ENCODE results near the gene TEKT5.

Gene TEKT5

GRCh38 chr16:10608687-10609401, 85.9 kb downstream of the TEKT5 start:
- no peak for DNase-seq (ENCODE audit: insufficient read length, low spot score)
- no peak for FAIRE-seq
- no peak for TF ChIP-seq POLR2A (IDR thresholded peaks at IDR 0.05; ENCODE audit: low read depth, low read length)

GRCh38 chr16:10607157-10607556, 87.6 kb downstream of the TEKT5 start:
- FAIRE-seq (no peak), DNase-seq (ENCODE audit: insufficient read length, low spot score) (no peak)
- TF ChIP-seq POLR2A (IDR thresholded peaks at IDR 0.05; ENCODE audit: low read depth, low read length) = no peak

GRCh38 chr16:10606607-10607006, 88.1 kb downstream of the TEKT5 start:
- FAIRE-seq (no peak), DNase-seq (ENCODE audit: insufficient read length, low spot score) (no peak)
- TF ChIP-seq POLR2A (IDR thresholded peaks at IDR 0.05; ENCODE audit: low read depth, low read length) = no peak

GRCh38 chr16:10605636-10606035, 89.1 kb downstream of the TEKT5 start:
- FAIRE-seq = no peak
- no peak for DNase-seq (ENCODE audit: insufficient read length, low spot score)
- no peak for TF ChIP-seq POLR2A (IDR thresholded peaks at IDR 0.05; ENCODE audit: low read depth, low read length)

- no peak for DNase-seq (ENCODE audit: insufficient read length, low spot score)
- no peak for TF ChIP-seq POLR2A (IDR thresholded peaks at IDR 0.05; ENCODE audit: low read depth, low read length)
- no peak for FAIRE-seq
Observed at GRCh38 chr16:10601444-10602408, 93.0 kb downstream of the TEKT5 start.

GRCh38 chr16:10600782-10601443, 93.8 kb downstream of the TEKT5 start:
- DNase-seq (ENCODE audit: insufficient read length, low spot score) (no peak), FAIRE-seq (no peak)
- TF ChIP-seq POLR2A (IDR thresholded peaks at IDR 0.05; ENCODE audit: low read depth, low read length) = no peak

- FAIRE-seq = no peak
- no peak for TF ChIP-seq POLR2A (IDR thresholded peaks at IDR 0.05; ENCODE audit: low read depth, low read length)
- DNase-seq (ENCODE audit: insufficient read length, low spot score) = no peak
Observed at GRCh38 chr16:10599626-10600025, 95.1 kb downstream of the TEKT5 start.

- DNase-seq (ENCODE audit: insufficient read length, low spot score) (no peak), FAIRE-seq (no peak)
- TF ChIP-seq POLR2A (IDR thresholded peaks at IDR 0.05; ENCODE audit: low read depth, low read length) = no peak
Observed at GRCh38 chr16:10598157-10598556, 96.6 kb downstream of the TEKT5 start.

GRCh38 chr16:10597187-10597601, 97.5 kb downstream of the TEKT5 start:
- TF ChIP-seq POLR2A (IDR thresholded peaks at IDR 0.05; ENCODE audit: low read depth, low read length) = no peak
- FAIRE-seq (no peak), DNase-seq (ENCODE audit: insufficient read length, low spot score) (no peak)

- FAIRE-seq (no peak), DNase-seq (ENCODE audit: insufficient read length, low spot score) (no peak)
- TF ChIP-seq POLR2A (IDR thresholded peaks at IDR 0.05; ENCODE audit: low read depth, low read length) = no peak
Observed at GRCh38 chr16:10594312-10594950, 100.3 kb downstream of the TEKT5 start.

- DNase-seq (ENCODE audit: insufficient read length, low spot score) (no peak), FAIRE-seq (no peak)
- no peak for TF ChIP-seq POLR2A (IDR thresholded peaks at IDR 0.05; ENCODE audit: low read depth, low read length)
Observed at GRCh38 chr16:10592611-10593010, 102.1 kb downstream of the TEKT5 start.

- FAIRE-seq (no peak), DNase-seq (ENCODE audit: insufficient read length, low spot score) (no peak)
- no peak for TF ChIP-seq POLR2A (IDR thresholded peaks at IDR 0.05; ENCODE audit: low read depth, low read length)
Observed at GRCh38 chr16:10590342-10590741, 104.4 kb downstream of the TEKT5 start.

GRCh38 chr16:10589109-10589508, 105.6 kb downstream of the TEKT5 start:
- no peak for FAIRE-seq
- TF ChIP-seq POLR2A (IDR thresholded peaks at IDR 0.05; ENCODE audit: low read depth, low read length) = no peak
- DNase-seq (ENCODE audit: insufficient read length, low spot score) = no peak

- DNase-seq (ENCODE audit: insufficient read length, low spot score) = no peak
- FAIRE-seq = no peak
Observed at GRCh38 chr16:10587622-10588021, 107.1 kb downstream of the TEKT5 start.

More at GRCh38 chr16:10587622-10588021, 107.1 kb downstream of the TEKT5 start:
- TF ChIP-seq POLR2A (IDR thresholded peaks at IDR 0.05; ENCODE audit: low read depth, low read length) = no peak
